Astrocyte of the hippocampus (primary cell): Measurements from ENCODE around the gene CD58.

ENCODE experiments used
- DNase-seq: peaks from one replicate; pipeline ENCODE4 v3.0.0; 2011; ENCODE audit warnings: low read depth, low spot score

CD58 gene

DNA sequence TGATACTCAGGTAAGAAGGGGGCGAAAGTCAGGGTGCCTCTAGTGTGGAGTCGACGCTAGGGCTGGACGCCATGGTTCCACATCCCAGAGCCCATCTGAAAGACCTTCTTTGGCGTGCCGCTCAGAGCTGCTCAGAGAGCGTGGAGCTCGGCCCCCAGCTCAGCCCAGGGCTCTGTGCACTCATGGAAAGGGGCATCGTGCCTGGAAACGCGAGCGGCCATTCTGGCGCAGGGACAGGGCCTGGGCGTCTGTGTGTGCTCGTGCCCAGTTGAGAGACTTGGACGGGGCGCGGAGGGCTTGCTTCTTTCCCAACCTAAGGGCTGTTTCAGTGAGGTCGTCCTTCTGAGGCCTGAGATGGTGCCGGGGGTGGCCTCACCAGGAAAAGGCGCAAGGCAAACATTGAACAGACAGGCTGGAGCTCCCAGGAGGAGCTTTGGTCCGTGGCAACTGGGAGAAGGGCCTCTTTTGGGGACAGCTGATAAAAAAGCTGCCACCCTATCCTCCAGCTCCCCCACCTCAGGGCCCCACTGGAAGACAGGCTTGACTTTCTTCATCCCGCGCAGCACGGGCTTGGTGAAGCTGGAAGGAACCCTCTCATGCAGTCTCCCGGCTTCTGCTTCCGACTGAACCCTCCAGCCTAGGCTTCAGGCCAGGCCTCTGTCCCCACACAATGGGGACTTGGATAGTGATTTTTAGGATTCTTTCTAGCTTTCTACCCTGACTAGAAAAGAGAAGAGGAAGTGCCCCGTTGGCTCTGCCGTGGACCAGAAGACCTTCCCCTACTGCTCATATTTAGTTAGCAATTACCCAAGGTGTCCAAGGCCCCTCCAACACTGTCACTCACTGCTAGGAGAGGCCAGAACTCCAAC is 77.1 kb downstream of the CD58 start:
- no peak for DNase-seq

DNA sequence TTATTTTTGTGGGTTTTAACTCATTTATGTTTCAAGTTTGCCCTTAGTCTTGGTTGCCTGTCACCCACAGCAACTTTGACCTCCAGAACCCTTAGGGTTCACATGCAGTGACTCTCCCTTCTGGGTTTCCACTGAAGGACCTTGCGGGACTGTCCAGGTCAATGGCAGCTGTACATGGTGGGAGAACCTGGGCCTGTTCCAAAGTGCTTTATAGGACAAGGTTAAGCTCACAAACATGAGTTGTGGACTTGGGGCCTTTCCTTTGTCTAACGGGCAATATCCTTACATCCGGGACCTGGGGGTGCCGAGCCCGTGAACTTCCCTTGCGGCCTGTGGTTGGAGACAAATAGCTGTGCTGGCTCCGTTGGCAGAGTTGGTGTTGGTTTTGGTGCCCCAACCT is 77.8 kb downstream of the CD58 start:
- DNase-seq = no peak

DNA sequence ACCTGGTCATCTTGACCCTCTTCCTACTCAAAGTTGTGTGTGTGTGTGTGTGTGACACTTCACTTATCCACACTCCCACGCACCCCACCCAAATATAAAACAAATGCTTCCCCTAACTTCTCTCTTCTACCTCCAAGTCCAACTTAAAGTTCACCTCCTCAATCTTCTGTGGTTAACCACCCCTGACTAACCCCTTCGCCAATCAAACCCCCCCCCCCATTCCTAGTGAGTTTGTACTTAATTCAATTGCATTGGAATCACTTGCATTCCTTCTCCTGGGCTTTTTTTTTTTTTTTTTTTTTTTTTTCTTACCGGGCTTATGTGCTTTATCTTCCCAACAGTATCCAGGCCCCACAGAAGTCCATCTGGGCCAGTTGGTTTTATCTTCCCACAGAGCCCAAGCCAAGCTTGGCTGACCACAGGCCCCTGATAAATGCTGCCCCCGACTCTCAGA is 78.4 kb downstream of the CD58 start:
- DNase-seq = peak; percentile 81

DNA sequence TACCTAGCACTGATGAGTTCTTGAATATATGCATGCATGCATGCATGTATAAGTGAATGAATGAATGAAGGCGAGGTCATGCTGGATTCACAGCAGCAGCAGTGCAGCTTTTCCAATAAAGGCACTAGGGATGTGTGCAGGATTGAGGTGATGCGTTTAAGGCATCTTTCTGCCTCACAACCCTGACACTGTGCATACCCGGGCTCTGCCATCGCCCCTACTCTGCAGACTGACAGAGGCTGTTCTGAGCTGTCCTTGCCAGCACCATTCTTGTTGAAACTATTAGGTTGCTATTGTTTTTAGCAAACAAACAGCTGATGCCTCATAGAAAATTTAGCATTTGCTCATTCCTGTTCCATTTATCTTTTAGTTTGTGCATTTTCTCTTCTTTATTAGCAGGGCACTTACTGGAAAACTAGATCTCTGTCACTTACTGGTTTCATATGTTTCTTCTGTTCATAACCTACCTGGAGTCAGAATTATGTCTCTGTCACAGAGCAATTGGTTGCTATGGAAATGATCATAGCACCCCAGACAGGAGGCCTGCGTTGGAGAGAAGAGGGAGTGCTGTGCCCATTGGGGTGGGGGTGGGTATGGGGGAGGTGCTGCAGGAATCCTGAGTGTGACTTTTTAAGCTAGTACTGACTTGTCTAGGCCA is 79.0 kb downstream of the CD58 start:
- DNase-seq = no peak

DNA sequence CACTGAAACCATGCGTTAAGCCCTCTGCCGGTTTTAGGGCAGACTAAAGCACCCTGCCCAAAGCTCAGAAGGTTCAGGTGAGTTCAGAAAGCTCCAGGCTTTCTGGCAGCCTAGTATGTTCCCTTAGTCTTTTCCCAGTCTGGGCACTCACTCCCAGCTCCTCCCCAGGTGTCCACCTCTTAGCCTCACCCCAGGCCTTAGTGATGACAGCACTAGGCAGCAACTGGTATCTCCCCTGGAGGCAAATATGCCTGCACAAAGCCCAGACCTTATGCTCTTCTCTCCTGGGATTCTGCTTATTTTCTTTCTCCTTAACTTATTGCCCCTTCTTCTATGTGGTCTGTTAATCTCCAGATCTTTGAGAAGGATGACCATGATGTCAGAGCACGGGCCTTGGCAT is 80.2 kb downstream of the CD58 start:
- DNase-seq = no peak

DNA sequence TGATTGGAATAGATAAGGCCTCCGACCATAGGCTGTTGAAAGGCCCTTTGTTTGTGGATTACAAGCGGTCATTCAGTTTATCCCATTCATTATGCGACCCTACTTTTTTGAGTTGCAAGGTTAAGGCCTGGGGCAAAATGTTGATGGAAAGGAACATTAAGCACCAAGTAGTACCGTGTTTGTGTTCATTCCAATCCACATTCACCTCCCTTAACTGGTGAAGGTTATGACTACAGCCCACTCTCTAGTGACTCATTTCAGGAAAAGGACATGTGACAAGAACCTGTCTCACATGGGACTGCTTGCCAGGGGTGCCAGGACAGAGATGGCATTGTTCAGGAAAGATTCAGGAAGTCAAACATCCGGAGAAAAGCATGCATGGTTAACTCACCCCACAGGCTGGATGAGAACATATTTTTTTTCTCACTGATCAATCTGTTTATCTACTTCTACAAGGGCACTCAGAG is 81.6 kb downstream of the CD58 start:
- DNase-seq = peak; percentile 58

DNA sequence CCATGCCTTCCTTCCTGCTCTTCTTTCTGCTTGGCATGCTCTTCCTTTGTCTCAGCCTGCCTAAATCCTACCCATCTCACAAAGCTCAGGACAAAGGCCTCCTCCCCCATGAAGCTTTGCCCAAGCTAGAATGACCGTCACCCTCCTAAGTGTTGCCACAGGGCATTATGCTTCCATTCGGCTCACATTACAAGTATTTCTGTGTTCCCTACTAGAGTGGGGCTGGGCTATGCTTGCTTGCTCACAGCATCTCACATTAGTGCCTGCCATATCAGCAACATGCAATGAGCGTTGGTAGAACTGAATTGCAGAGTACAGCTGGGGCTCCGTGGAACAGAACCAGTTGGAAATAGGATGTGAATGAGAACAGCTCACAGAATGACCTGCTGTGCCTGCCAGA is 82.8 kb downstream of the CD58 start:
- DNase-seq = no peak

DNA sequence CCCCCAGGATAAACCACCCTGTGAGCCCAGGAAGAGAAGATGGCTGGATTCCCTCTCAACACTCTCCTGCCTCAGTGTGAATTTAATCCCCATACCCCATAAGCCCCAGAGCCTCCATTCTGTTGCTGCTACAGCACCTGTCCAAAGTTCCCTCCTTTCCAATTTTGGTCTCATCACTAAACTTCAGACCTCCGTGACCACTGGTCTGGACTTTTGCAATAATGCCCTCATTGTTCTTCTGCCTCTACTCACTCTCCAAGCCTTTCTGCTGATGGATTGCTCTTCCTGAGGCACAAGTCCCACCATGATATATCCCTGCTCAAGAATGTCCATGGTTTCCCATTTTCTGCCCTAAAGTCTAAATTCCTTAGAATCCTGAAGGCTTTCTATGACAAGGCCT is 83.2 kb downstream of the CD58 start:
- DNase-seq = no peak

DNA sequence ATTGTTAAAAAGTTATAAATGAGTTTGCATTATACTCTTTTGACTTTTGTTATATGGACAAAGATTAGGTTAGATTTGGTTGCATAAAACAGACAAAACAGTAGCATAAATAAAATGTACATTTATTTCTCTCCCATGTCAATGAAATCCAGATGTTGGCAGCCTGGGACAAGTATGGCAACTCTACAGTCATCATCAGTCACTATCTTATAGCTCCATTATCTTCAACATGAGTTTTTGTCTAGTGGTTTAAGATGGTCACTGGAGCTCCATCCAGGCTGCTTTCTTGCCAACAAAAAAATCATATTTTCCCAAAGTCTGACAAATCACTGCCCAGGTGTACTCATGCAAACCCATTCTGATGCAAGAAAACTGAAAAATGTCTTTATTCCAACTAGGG is 83.8 kb downstream of the CD58 start:
- no peak for DNase-seq

DNA sequence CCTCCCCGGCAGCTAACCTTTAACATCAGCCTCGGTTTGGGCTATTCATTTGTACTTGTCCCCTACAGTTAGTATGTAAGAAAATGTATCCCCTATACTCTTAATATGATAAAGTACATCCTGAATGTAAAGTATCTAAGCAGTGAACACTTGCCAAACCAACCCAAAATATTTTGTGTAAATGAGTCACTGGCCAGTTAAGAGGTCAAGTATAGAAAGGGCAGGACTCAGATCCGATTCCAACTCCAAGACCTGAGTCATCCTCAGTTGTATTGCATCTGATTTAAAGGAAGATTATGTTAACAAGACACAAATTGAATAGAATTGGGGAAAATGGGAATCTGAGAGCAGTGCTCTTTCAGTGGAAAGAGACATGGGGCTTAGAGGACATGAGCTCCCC is 84.4 kb downstream of the CD58 start:
- no peak for DNase-seq

DNA sequence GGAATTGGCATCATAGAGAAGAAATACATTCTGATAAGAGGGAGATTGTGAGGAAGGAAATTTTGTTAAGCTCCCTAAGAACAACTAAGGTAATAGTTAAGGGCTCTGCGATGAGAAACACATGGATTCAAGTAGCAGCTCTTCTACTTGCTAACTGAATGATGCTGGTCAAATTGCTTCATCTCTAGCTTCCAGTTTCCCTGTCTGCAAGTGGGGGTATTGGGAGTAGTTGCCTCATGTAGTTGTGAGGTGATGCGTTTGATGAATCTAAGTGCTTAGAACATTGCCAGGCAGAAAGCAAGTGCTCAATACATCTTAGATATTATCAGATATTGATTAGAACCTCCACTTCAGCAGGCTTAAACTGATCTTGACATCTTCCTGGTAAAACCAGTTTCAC is 84.8 kb downstream of the CD58 start:
- DNase-seq = no peak

DNA sequence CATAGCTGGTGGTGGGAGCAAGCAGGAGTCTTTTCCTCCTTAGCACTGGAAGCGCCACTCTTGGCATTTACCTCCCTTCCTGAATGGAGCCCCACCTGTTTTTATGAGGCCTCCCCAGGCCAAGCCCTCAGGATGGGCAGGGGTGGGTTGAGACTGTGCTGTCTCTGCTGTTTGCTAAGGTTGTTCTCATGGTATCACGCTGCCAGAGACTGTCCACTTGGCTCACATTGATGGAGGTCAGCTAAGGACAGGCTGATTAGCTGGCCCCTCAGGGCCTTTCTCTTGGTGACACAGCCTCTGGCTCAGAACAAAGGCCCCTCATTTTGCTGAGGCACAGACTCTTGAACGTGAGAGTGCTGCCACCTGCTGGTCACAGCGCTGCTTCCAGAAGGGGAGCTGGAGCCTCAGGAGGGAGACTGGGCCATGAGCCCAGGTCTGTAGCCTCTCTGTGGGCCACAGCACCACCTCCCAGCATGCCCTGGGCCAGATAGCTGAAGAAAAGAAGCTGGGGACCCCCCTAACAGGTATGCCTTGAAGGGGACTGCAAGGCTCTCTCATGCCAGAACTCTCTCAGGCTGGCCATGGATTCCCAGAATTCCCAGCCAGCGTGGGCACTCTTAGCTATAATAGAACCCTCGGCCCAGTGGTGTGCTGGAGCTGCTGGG is 85.6 kb downstream of the CD58 start:
- peak; percentile 93 for DNase-seq

DNA sequence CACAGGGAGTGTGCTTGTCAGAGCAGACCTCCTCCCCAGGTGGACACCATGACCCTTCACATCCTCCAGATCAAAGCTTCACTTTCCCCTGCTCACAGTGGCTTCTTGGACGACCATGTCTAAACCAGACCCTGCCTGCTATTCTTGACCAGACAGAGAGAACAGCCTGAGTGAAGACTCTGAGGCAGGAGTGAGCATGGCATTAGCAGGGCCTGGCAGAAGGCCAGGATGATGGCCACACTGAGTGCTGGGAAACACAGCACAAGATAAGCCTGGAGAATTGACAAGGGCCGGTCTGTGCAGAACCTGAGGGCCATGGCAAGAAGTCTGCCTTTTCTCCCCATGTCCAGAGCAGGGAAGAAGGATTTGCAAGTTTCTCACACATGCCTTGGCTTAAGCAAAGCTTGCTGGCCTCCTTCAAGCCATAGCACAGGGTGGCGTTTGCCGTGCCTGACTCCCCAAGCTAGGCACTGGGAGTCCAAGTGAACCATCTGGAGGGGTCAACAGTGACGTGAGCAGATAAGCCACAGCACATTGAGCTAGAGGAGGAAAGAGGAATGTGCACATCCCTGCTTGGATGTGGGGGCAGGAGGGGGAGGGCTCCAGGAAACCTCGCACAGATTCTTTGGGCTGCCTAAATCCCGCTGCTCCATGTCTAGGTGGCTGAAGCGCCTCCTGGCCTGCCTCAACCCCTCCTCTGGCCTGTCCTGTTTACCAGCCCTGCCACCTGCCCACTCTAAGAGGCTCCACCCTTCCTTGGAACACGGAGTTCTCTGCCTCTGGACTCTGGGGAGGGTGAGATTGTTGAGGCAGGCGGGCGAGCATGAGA is 87.1 kb downstream of the CD58 start:
- DNase-seq = no peak

DNA sequence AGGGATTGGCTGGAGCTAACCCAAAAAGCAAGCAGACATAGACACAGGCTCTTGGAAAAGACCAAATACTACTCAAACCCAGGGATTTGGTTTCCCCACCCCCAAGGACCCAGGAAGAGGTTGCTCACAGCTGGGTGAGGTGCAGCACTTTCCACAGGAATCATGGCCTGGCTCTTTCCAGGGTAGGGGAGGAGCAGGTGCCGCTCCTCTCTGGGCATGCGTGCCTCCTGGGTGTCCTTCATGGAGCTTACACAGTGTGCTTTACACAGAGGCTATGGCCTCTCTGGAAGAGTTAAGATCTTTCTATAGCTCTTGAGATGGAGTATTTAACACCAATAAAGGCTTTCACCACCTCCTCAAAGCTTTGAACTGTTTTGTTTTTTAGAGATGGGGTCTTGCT is 88.3 kb downstream of the CD58 start:
- DNase-seq = no peak

DNA sequence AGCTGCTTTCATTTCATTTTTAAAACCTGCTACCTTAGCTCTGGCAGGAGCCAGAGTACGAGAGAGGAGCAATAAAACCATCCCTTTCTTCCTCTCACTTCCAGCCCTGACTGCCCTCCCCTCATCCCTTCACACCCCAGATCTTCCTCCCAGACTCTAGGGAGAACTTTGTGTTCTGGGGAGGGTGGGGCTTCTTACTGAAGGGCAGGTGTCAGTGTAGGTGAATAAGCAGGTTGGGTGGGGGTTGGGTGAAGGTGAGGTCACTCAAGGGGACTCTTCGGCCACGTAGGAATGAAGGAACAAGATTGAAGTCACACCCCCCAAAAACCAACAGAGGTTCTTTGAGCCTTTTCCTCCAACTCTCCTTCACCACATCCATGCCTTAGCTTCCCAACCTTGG is 88.9 kb downstream of the CD58 start:
- DNase-seq = no peak

DNA sequence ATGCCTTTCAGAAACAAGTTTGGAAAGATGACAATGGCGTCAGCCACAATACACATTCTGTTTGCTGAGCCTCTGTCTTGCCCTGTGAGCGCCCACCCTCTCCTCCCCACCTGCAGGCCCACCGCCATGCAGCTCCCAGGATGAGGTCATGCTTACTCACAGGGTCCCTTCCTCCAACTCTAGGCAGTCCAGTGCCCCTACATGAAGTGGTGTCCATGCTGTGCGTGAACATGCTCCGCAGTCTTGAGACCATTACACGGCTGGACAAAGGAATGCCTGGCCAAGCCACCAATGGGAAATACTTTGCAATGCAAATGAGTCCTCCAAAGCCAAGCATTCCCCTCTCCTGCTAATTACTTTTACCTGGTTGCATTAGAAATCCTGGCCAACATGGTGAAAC is 92.2 kb downstream of the CD58 start:
- DNase-seq = peak; percentile 43

DNA sequence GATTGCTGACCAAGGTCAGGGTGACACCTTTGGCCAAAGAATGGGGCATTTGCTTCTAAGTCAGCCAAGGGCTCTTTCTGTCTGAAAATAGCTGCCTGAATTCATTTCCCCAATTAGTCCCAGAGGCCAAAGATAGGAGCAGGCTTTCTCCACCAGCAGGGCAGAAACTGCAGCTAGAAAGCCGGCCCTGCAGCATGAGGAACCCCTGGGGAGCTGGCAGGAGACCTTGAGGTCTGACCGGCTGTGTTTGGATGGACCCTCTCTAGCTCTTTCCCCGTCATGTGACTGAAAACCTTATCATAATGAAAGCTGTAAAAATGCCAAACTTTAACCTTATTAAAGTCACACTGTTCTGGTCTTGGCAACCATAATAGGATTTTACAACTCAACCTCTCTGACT is 93.4 kb downstream of the CD58 start:
- no peak for DNase-seq

DNA sequence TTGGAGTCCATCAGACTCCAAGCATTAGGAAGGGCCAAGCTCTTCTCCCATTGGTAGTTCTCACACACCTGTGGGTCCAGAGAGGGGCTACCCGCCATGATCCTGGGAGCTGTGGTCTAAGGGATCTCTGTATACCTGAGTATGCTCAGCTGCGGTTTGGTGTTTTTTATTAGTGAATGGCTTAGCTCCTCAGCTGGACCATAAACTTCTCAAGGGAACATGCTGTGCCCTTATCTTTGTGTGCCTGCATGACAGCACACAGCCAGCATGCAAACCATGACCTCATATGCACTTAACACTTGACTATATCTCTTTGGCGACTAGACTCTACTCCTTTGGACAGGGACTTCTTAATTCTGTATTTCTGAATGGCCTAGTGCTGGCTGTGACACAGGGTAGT is 94.5 kb downstream of the CD58 start:
- no peak for DNase-seq

DNA sequence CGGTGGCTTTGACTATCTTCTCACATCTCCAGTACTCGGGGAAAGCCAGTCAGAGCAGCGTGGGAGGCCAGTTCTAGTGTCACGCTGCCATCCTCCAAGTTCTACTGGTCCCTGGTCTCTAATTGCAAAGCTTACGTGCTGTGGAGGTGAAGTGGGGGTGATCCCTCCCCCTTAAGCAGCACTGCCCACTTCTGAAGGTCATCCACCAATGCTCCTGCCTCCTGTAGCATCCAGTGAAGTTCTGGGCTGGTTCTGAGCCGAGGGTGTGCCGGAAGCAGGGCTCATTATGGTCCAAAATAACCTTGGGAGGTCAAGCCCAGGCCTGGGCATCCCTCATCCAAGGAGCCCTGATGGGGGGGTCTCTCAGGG is 95.0 kb downstream of the CD58 start:
- DNase-seq = no peak

DNA sequence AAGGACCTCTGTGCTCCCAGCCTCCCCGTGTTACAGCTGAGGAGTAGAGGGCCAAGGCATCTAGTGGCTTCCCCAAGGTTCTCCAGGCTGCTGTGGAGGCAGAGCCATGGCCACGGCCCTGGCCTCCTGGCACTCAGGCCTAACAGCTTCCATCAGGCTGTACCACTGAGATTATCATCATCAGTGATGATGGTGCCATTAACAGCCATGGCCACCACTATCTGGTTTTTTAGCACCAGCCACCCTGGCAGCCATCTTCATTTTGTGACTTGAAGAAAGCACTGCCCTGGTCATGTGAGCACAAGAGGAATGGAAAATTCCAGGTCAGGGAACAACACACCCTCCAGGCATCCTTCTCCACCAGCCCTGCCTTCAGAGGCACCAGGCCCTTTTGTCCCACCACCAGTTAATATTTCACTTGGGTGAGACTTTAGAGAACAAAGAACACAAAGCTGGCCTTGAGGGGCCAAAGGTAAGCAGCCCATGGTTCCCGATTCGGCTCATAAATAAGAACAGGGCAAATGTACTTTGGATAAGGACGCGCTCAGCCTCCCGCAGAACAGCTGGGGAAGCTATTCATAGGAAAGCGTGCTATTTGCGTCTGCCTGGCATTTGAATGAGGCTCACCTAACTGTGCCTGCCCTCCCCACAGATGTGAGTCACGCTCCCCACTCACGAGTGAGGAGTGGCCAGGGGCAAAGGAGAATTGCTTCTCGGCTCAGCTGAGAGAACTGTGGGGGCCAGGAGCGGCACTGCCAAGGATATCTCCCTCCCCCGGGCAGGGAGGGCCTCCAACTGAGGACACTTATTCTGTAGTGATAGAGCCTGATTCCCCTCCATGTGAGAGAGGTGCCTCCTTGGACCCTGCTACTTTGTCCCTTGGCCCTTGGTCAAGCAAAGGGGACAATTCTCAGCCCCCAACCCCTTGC is 95.6 kb downstream of the CD58 start:
- DNase-seq = no peak
